Mucosa of rectum (tissue), 2 donors: ENCODE results near the gene PARD3.

Source experiments
- H3K27ac ChIP-seq, 2 donors: one replicate each; pipeline ENCODE4 v1.7.0; 2013; ENCODE audit warnings: inconsistent platforms in 2 of 2, low read depth in 2 of 2, low read length in 2 of 2
- H3K27me3 ChIP-seq, 2 donors: one replicate each; pipeline ENCODE4 v1.7.0; 2013; ENCODE audit warnings: low read length in 2 of 2; ENCODE audit not compliant: control insufficient read depth in 2 of 2, insufficient read depth in 2 of 2
- H3K36me3 ChIP-seq, 2 donors: one replicate each; pipeline ENCODE4 v1.7.0; 2013; ENCODE audit warnings: low read length in 2 of 2; ENCODE audit not compliant: control insufficient read depth in 2 of 2, insufficient read depth in 2 of 2
- H3K4me1 ChIP-seq, 2 donors: one replicate each; pipeline ENCODE4 v1.7.0; 2013; ENCODE audit warnings: low read length in 2 of 2, mild to moderate bottlenecking in 1 of 2; ENCODE audit not compliant: control insufficient read depth in 2 of 2, insufficient read depth in 2 of 2
- H3K4me3 ChIP-seq, 2 donors: one replicate each; pipeline ENCODE4 v1.7.0; 2013; ENCODE audit warnings: low read length in 2 of 2
- H3K9ac ChIP-seq, 2 donors: one replicate each; pipeline ENCODE4 v1.7.0; 2013; ENCODE audit warnings: low read length in 2 of 2, low read depth in 1 of 2, mild to moderate bottlenecking in 1 of 2
- H3K9me3 ChIP-seq, 2 donors: one replicate each; pipeline ENCODE4 v1.7.0; 2013; ENCODE audit warnings: low read length in 2 of 2; ENCODE audit not compliant: control insufficient read depth in 2 of 2
- donor health status: healthy.
- donor health status: Normal muscosa, but diverticular disease.

PARD3 gene

GRCh38 chr10:34184939-34185386 lies 630.1 kb downstream of the PARD3 start:
- Histone ChIP-seq H3K4me1 (no peaks in the 10 kb centered on the region), H3K27ac (no peak overlapping the region), H3K9ac (no peak overlapping the region), H3K9me3 (no peaks in the 10 kb centered on the region), H3K36me3 (no peaks in the 10 kb centered on the region), H3K27me3 (no peaks in the 10 kb centered on the region), H3K4me3 (no peak overlapping the region)

- H3K9me3 ChIP-seq, result no peaks in the 10 kb centered on the region
- H3K27ac ChIP-seq, result no peak overlapping the region
- H3K27me3 ChIP-seq, result no peaks in the 10 kb centered on the region
- H3K4me3 ChIP-seq, result no peak overlapping the region
- no peak overlapping the region for H3K9ac ChIP-seq
- H3K4me1 ChIP-seq, result no peaks in the 10 kb centered on the region
- H3K36me3 ChIP-seq, result no peaks in the 10 kb centered on the region
These were observed 630.7 kb downstream of the PARD3 start for GRCh38 chr10:34184397-34184796.

GRCh38 chr10:34183016-34183796 lies 631.9 kb downstream of the PARD3 start:
- Histone ChIP-seq H3K9ac (no peak overlapping the region), H3K27me3 (no peaks in the 10 kb centered on the region), H3K36me3 (no peaks in the 10 kb centered on the region), H3K4me1 (no peaks in the 10 kb centered on the region), H3K4me3 (no peak overlapping the region), H3K9me3 (no peaks in the 10 kb centered on the region), H3K27ac (no peak overlapping the region)

- no peaks in the 10 kb centered on the region for H3K9me3 ChIP-seq
- no peak overlapping the region for H3K4me3 ChIP-seq
- no peaks in the 10 kb centered on the region for H3K27me3 ChIP-seq
- no peak overlapping the region for H3K9ac ChIP-seq
- no peaks in the 10 kb centered on the region for H3K4me1 ChIP-seq
- no peak overlapping the region for H3K27ac ChIP-seq
- no peaks in the 10 kb centered on the region for H3K36me3 ChIP-seq
These were observed 633.4 kb downstream of the PARD3 start for GRCh38 chr10:34181553-34182300.

- H3K36me3 ChIP-seq, result no peaks in the 10 kb centered on the region
- no peaks in the 10 kb centered on the region for H3K9me3 ChIP-seq
These were observed 634.3 kb downstream of the PARD3 start for GRCh38 chr10:34180749-34181148.

GRCh38 chr10:34179280-34179679 lies 635.8 kb downstream of the PARD3 start:
- Histone ChIP-seq H3K9me3 (no peaks in the 10 kb centered on the region), H3K27ac (no peak overlapping the region), H3K36me3 (no peaks in the 10 kb centered on the region), H3K4me1 (no peaks in the 10 kb centered on the region), H3K4me3 (no peak overlapping the region), H3K9ac (no peak overlapping the region), H3K27me3 (no peaks in the 10 kb centered on the region)

More at GRCh38 chr10:34180749-34181148, 634.3 kb downstream of the PARD3 start:
- Histone ChIP-seq H3K4me3 (no peak overlapping the region), H3K4me1 (no peaks in the 10 kb centered on the region), H3K27ac (no peak overlapping the region), H3K27me3 (no peaks in the 10 kb centered on the region), H3K9ac (no peak overlapping the region)

- Histone ChIP-seq H3K36me3 (no peaks in the 10 kb centered on the region), H3K4me3 (no peak overlapping the region), H3K27me3 (no peaks in the 10 kb centered on the region), H3K4me1 (no peaks in the 10 kb centered on the region), H3K27ac (no peak overlapping the region), H3K9ac (no peak overlapping the region), H3K9me3 (no peaks in the 10 kb centered on the region)
These were observed 636.3 kb downstream of the PARD3 start for GRCh38 chr10:34178756-34179155.

GRCh38 chr10:34178196-34178595 lies 636.9 kb downstream of the PARD3 start:
- Histone ChIP-seq H3K9ac (no peak overlapping the region), H3K4me1 (no peaks in the 10 kb centered on the region), H3K36me3 (no peaks in the 10 kb centered on the region), H3K9me3 (no peaks in the 10 kb centered on the region), H3K27ac (no peak overlapping the region), H3K27me3 (no peaks in the 10 kb centered on the region), H3K4me3 (no peak overlapping the region)

- H3K36me3 ChIP-seq, result no peaks in the 10 kb centered on the region
- no peak overlapping the region for H3K9ac ChIP-seq
- no peak overlapping the region for H3K27ac ChIP-seq
- H3K4me1 ChIP-seq, result no peaks in the 10 kb centered on the region
- H3K9me3 ChIP-seq, result no peaks in the 10 kb centered on the region
- no peak overlapping the region for H3K4me3 ChIP-seq
- H3K27me3 ChIP-seq, result no peaks in the 10 kb centered on the region
These were observed 637.7 kb downstream of the PARD3 start for GRCh38 chr10:34177445-34177844.

- Histone ChIP-seq H3K9me3 (no peaks in the 10 kb centered on the region), H3K4me1 (no peaks in the 10 kb centered on the region), H3K36me3 (no peaks in the 10 kb centered on the region), H3K9ac (no peak overlapping the region), H3K27me3 (no peaks in the 10 kb centered on the region), H3K27ac (no peak overlapping the region), H3K4me3 (no peak overlapping the region)
These were observed 638.7 kb downstream of the PARD3 start for GRCh38 chr10:34176351-34176750.
